Left lung (tissue), 10 donors: Measurements from ENCODE around the gene SPATA19. TPM values are rescaled to one million over a fixed set of nuclear protein-coding genes. Genes with fewer than 3 reads are reported as not detected.

Experiments
- ATAC-seq: fragments of 200-7000 bp; cut with Tn5 transposase; one replicate; pipeline ENCODE4 v1.9.1; 2020; ENCODE audit warnings: moderate library complexity
- DNase-seq, 4 donors: peaks; one replicate each; pipeline ENCODE4 v3.0.0-alpha.2; 2013 to 2020
- H3K27ac ChIP-seq, 2 donors: fragments of 200-600 bp; sonication (generic) in 1 of 2; one replicate each; pipeline versions ENCODE4 v1.5.0 to v1.8.0; 2020 to 2021
- H3K27me3 ChIP-seq, 2 donors: fragments of 200-600 bp; sonication (generic) in 1 of 2; one replicate each; pipeline versions ENCODE4 v1.5.0 to v1.8.0; 2020 to 2021
- H3K36me3 ChIP-seq, 2 donors: fragments of 200-600 bp; sonication (generic) in 1 of 2; one replicate each; pipeline versions ENCODE4 v1.5.0 to v1.8.0; 2020 to 2021
- H3K4me1 ChIP-seq, 2 donors: fragments of 200-600 bp; one replicate each; pipeline ENCODE4 v1.8.0; 2021
- H3K4me3 ChIP-seq, 2 donors: fragments of 200-600 bp; sonication (generic) in 1 of 2; one replicate each; pipeline versions ENCODE4 v1.5.0 to v1.8.0; 2020 to 2021; ENCODE audit warnings: mild to moderate bottlenecking in 1 of 2
- H3K9me3 ChIP-seq, 2 donors: fragments of 200-600 bp; sonication (generic) in 1 of 2; one replicate each; pipeline versions ENCODE4 v1.5.0 to v1.8.0; 2020 to 2021
- intact Hi-C, 2 donors: fragments of 100-400 bp; cut with DNase I; formaldehyde crosslinking; loops; one replicate each; pipeline versions ENCODE4 v1.11.2 to v1.14.2; 2022
- polyA plus RNA-seq, 6 donors: library from polyadenylated mRNA; unstranded; fragments of 120-200 nt; gene quantifications; one replicate each; pipeline ENCODE4 v1.2.1, GENCODE V29; 2013; ENCODE audit not compliant: insufficient read length in 6 of 6
- total RNA-seq, 2 donors: library from RNA; stranded (reverse); fragmentation: NEBNext Ultra II Directional; extraction: Animal tissue kit (Norgen Biotek cat#: 25700); gene quantifications; one replicate each; pipeline ENCODE4 v1.2.1, GENCODE V29; 2021
- TF ChIP-seq, protein P1 (sequence below), 2 donors: fragments of 200-600 bp; sonication (generic) in 1 of 2; IDR thresholded peaks; one replicate each; pipeline versions ENCODE4 v1.5.0 to v1.8.0; 2021; ENCODE audit warnings: antibody characterized with exemption in 2 of 2
- donor health status: DM: no; HTN: yes; CAD: no.
- donor health status: DM: no; HTN: no; CAD: no.

Gene SPATA19
- total and polyA plus RNA-seq, 8 donors = not detected

DNA sequence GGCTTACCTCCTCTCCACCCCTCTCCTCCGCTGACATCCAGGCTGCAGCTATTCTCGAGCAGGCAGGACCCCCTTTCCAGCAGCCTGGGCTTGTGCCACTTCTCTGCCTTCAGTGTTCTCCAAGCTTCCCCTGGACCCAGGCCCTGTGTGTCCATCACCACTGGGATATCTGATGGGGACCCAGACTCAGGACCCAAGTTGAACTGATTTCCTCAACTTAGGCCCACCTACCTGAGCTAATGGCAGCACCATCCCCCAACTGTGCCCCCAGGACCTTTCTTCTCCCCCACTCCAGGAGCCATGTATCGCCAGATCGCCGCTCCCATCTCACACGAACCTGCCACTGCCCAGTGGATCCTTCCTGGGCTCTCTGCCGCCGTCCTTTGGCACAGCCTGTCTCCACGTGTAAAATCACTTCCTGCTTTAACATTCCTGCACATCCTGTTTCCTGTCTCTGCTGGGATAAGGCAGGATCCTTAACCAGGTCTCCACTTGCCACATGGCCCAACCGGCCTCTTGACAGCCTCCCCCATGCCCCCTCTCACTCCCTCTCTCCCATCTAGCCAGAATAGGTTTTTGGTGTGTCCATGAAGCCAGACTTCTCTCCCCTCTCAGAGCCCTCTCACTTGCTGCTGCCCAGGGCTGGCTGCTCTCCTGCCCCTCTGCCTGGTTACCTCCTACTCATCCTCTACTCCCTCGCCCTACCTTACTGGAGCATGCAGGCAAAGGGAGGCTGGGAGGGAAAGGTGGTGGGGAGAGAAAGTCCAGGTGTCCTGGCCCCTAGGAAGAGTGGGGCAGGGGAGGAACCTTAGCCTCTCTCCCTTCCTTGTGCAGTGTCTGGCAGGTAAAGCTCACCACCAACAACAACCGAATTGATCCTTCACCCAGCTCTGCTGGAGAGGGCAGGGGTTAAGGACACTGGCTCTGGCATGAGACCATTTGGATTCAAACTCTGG lies 9.4 kb downstream of the SPATA19 start:
- no peak for ATAC-seq
- no peak for DNase-seq
- Histone ChIP-seq H3K4me3 (no peak overlapping the region), H3K36me3 (no peaks in the 10 kb centered on the region), H3K4me1 (no peaks in the 10 kb centered on the region), H3K9me3 (peaks cover 0 to 7% of the 10 kb centered on the region in 2 donors), H3K27ac (no peak overlapping the region), H3K27me3 (no peaks in the 10 kb centered on the region)
- intact Hi-C loops = no loop called here
- TF ChIP-seq, protein P1, sequence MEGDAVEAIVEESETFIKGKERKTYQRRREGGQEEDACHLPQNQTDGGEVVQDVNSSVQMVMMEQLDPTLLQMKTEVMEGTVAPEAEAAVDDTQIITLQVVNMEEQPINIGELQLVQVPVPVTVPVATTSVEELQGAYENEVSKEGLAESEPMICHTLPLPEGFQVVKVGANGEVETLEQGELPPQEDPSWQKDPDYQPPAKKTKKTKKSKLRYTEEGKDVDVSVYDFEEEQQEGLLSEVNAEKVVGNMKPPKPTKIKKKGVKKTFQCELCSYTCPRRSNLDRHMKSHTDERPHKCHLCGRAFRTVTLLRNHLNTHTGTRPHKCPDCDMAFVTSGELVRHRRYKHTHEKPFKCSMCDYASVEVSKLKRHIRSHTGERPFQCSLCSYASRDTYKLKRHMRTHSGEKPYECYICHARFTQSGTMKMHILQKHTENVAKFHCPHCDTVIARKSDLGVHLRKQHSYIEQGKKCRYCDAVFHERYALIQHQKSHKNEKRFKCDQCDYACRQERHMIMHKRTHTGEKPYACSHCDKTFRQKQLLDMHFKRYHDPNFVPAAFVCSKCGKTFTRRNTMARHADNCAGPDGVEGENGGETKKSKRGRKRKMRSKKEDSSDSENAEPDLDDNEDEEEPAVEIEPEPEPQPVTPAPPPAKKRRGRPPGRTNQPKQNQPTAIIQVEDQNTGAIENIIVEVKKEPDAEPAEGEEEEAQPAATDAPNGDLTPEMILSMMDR (IDR thresholded peaks at IDR 0.05) = no peak

DNA sequence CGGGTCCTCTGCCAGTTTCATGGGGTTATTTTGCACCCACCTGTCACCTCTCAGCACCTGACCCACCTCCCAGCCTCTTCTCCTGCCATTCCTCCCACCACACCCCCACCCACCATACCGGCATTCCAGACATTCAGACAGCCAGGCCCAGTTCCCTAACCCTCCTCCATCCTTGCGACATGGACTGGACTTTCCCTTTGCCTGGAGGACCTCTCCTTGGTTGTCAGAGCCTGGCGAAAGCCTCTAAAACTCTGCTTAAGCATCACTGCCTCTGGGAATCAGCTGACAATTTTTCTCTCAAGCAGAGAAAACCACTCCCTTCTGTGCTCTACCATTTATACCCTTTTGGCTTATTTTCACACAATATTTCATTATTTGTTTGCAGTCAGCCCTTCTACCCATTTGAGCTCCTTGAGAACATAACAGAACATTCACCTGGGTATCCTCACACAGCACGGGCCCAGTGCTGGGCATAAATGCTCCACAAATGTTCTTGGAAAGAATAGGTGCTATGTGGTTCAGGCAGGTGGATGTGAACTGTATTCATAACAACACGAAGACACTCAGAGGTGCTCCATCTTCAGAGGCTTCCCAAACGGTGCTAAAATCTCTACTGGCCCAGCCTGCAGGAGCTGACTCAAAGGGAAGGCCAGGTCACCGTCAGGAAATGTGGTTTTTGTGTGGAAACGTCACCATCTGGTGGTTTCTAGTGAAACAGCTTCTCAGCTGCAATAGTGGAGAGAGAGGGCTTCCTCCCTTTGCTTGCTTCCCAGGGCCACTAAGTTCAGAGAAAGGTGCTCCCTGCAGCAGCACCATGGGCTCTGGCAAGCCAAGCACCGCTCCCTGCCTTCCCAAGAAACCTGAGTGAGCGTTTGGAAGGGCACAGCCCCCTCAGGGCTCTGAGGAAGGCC lies 10.4 kb downstream of the SPATA19 start:
- Histone ChIP-seq H3K4me1 (no peaks in the 10 kb centered on the region), H3K4me3 (no peak overlapping the region), H3K27ac (no peak overlapping the region), H3K27me3 (no peaks in the 10 kb centered on the region), H3K36me3 (no peaks in the 10 kb centered on the region), H3K9me3 (peaks cover 0 to 7% of the 10 kb centered on the region in 2 donors)
- intact Hi-C loops = no loop called here
- DNase-seq (peak in 2 of 4 donors; percentile 32 to 58), ATAC-seq (peak; percentile 61)
- TF ChIP-seq, protein P1 (IDR thresholded peaks at IDR 0.05) = peak in 1 of 2 donors; percentile 26

DNA sequence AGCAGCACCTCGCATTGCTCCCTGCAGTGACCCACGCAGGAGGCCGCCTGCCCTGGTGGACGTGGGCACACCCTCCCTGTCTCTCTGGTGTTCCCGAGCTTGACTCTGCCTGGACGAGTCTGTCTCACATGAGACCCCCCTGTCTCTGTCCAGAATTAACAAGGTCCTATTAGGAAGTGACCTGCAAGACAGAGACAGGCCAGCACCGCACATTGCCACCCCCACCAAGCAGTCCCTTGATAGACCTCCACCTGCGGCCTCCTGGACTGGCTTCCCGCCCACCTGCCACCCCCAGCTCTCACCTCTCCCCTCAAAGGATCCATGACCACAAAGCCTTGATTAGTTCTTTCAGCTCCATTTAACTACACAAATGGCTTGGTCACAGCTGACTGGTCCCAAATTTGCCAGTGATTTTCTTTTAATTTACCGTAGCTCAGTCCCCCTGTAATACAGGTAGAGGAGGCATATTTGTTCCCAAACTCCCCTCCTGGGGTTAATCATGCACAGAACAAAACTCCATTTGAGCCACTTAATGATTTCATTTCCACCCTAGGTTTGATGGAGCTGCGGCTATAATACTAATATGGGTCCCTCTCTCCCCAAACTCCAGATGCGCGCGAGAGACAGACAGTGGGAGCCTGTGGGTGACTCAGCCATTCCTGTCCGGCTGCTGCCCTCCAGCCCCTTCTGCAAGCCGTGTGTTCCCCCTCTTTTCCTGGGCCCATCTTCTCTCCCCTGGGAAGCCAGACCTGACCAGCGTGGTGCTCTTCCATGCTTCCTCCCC lies 11.2 kb downstream of the SPATA19 start:
- Histone ChIP-seq H3K4me3 (no peak overlapping the region), H3K36me3 (no peaks in the 10 kb centered on the region), H3K27ac (no peak overlapping the region), H3K27me3 (no peaks in the 10 kb centered on the region), H3K4me1 (no peaks in the 10 kb centered on the region), H3K9me3 (peaks cover 0 to 7% of the 10 kb centered on the region in 2 donors)
- intact Hi-C loops = no loop called here
- DNase-seq = no peak
- TF ChIP-seq, protein P1 (IDR thresholded peaks at IDR 0.05) = no peak
- ATAC-seq = no peak

DNA sequence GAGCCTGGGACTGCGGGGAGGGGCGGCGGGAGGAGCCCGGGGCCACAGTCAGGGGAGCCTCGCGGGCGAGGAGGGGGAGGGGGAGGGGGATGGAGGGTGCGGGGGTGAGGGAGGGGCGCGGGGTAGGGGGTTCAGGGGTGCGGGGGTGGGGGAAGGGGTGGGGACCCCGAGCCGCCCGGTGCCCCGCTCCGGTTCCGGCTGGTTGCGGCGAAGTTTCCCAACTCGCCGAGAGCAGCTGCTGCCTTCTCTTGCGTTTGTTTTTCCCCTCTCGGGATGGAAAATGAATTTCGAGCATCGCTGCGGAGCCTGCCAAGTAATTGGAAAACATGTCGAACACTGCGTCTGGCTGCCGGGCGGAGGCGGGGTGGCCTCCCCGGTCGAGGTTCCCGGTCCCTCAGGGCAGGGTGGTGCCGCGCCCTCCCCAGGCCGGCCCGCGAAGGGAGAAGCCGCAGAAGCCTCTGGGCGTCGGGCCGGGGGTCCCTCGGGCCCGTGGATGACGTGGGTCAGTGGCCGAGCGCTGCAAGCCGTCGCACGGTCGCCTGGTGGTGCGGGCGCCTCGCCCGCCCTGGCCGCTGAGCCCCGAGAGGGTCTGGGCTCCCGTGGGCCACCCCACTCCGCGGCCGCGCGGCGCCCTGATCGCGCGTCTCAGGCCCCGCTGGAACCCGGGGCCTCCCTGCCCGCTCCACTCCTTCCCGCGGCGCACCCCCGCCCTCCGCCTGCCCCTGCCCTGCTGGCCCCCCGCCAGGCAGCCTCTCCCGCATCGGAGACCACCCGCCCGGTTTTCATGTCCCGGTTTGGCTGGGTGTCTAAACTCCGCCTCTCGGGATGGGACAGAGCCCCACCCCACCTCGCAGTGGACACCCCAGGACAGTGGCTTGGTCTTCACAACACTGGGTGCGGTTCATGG lies 12.1 kb downstream of the SPATA19 start:
- no peak overlapping the region for H3K27ac ChIP-seq
- intact Hi-C loops = no loop called here
- ATAC-seq (no peak), DNase-seq (no peak)
- H3K36me3 ChIP-seq = no peaks in the 10 kb centered on the region
- H3K4me3 ChIP-seq = no peak overlapping the region
- peaks cover 0 to 7% of the 10 kb centered on the region in 2 donors for H3K9me3 ChIP-seq
- TF ChIP-seq, protein P1 (IDR thresholded peaks at IDR 0.05) = no peak
- H3K27me3 ChIP-seq = no peaks in the 10 kb centered on the region
- no peaks in the 10 kb centered on the region for H3K4me1 ChIP-seq
